Vagina (tissue), 2 donors: ENCODE results near the gene TTLL5.

ENCODE experiments used
- CTCF ChIP-seq, 3 experiments: fragments of 450-650 bp in 2 of 3; fragments of 200-600 bp in 1 of 3; sonication (generic) in 1 of 3; IDR thresholded peaks; one replicate each; pipeline ENCODE4 v1.5.1; 2017 to 2019; ENCODE audit warnings: antibody characterized with exemption in 3 of 3, mild to moderate bottlenecking in 2 of 3, moderate library complexity in 2 of 3
- POLR2A ChIP-seq, 2 donors: fragments of 450-650 bp; IDR thresholded peaks; one replicate each; pipeline ENCODE4 v1.6.1; 2017; ENCODE audit warnings: antibody characterized with exemption in 2 of 2, mild to moderate bottlenecking in 2 of 2, moderate library complexity in 2 of 2
- POLR2AphosphoS5 ChIP-seq, 2 donors: sonication (generic); formaldehyde crosslinking; IDR thresholded peaks; one replicate each; pipeline ENCODE4 v1.9.0; 2017; ENCODE audit warnings: antibody characterized with exemption in 2 of 2, mild to moderate bottlenecking in 2 of 2, low read depth in 1 of 2; ENCODE audit not compliant: insufficient read depth in 1 of 2

- TF ChIP-seq CTCF (IDR thresholded peaks at IDR 0.05) (no peak), POLR2AphosphoS5 (IDR thresholded peaks at IDR 0.05; ENCODE audit: insufficient read depth in 1 of 2, low read depth in 1 of 2) (no peak), POLR2A (IDR thresholded peaks at IDR 0.05) (no peak)
Measured at GRCh38 chr14:75939200-75939599, 278.2 kb downstream of the TTLL5 start.
